Measurements from ENCODE around the gene IDE.
"Not testable (repeated sequence)": the region's sequence is repeated elsewhere in the genome, so short reads cannot be mapped to it uniquely, and the experiment has no call there.

The IDE gene

GRCh38 chr10:92492748-92493240 is 81.1 kb downstream of the IDE start:
- no peak for DNase-seq (ENCODE audit: low read depth, low spot score)

DNA sequence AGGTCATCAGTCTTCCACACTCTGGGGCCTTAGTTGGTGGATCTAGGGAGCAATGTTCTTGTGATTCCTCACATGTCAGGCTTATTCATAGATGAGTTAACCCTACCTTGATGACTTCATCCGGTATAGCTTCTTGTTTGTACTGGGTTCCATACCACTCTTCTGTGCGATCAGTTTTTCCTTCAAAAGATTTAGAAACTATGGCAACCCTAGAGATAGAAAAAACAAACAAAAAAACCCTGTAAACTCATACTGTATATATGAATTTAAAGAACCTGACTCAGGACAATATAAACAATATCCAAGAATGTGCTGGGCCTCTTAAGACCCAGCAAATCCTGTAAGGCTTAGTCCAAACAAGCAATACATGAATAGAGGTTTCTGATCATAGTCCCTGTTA is 83.5 kb downstream of the IDE start:
- no peak for DNase-seq (ENCODE audit: low read depth, low spot score)

- DNase-seq (ENCODE audit: low read depth, low spot score): no peak
These were observed 87.3 kb downstream of the IDE start for GRCh38 chr10:92486637-92487036.

DNA sequence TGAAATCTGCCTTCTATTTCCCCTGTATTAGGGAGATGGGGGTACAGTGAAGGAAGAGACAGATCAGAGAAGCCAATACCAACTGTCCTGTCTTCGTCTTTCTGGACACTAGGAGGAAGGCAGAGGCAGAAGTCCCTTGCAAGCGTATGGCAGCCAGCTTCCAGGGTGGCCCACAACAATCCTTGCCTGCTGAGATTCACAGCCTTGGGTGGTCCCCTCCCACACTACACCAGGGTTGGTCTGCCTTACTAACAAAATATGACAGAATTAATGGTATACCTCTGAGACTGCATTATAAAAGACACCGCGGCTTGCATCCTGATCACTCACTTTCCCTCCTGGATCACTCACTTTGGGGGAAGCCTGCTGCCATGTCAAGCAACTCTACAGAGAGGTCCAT is 90.4 kb downstream of the IDE start:
- no peak for DNase-seq (ENCODE audit: low read depth, low spot score)

- DNase-seq (ENCODE audit: low read depth, low spot score): no peak
These were observed 93.5 kb downstream of the IDE start for GRCh38 chr10:92480413-92480812.

- DNase-seq (ENCODE audit: low read depth, low spot score): no peak
These were observed 94.3 kb downstream of the IDE start for GRCh38 chr10:92479547-92479946.

DNA sequence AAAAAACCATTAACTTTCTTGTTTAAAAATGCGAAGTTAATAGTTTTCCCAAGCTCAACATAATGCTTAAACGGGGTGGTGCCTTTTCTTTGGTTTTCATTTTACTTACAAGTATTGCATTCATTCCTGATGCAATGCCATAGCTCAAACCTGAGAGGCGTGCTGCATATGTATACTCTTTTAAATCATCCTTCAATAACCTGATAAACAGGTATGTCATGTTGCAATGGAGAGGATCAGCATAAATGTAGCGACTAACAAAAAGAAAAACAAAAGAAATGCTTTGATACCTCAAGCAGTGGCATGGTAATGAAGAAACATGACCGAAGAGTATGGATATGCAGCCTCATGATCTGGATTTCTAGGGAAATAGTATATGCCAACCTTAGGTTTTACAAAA is 95.4 kb downstream of the IDE start:
- no peak for DNase-seq (ENCODE audit: low read depth, low spot score)

DNA sequence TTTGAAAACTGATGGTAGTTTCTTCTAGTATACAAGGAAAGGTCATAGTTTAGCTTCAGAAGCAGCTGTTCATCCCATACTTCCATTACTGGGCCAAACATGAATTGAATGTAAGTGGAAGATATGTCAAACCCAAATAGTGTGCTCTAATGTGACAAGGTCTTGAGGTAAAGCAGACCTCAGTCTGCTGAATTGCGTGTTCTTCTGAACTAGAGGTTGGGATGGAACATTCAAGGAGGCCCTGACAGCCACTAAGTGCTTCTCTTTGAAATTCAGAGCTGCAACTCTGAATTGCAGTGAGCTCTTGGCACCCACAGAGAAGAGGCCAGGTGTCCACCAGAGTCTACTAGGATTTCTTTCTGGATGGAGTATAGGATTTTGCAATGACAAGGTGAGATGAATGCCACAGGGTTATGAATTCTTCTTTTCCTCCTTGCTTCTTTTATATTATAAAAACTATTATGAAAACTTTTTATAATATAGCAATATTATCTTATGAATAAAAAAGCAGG is 98.5 kb downstream of the IDE start:
- no peak for DNase-seq (ENCODE audit: low read depth, low spot score)

GRCh38 chr10:92470026-92470425 is 103.9 kb downstream of the IDE start:
- DNase-seq (ENCODE audit: low read depth, low spot score): no peak

- DNase-seq (ENCODE audit: low read depth, low spot score): no peak
These were observed 109.5 kb downstream of the IDE start for GRCh38 chr10:92464364-92464763.

DNA sequence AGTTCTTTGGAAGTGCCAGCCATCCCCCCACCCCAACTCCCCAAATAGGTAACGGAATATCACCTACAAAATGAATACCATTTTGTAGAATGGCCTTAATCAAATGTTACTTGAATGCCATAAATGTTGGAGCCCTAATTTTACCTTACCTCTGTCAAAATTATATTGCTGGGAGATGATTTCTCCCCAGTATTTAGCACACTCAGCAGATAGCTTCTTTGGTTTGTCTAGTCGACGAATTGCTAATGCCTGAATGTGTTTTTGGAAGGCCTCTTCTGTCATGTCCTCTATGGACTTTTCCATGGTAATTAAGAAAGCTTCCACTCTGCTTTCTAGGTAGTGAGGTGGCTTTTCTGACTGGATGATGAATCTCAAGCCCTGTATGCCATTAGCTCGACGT is 110.3 kb downstream of the IDE start:
- no peak for DNase-seq (ENCODE audit: low read depth, low spot score)

DNA sequence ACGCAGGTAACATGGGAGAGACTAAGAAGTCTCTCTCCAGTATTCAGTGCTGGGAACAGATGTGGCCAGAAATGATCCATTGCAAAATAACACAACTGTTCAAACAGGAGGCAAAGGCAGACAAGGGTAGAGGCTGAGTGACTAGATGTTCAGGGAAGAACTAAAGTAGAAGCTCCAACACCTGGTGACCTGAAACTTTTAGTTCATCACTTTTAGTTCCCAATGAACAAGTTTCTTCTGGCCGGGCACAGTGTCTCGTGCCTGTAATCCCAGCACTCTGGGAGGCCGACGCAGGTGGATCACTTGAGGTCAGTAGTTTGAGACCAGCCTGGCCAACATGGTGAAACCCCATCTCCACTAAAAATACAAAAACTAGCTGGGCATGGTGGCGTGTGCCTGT is 118.9 kb downstream of the IDE start:
- not testable (repeated sequence) for DNase-seq (ENCODE audit: low read depth, low spot score)

DNA sequence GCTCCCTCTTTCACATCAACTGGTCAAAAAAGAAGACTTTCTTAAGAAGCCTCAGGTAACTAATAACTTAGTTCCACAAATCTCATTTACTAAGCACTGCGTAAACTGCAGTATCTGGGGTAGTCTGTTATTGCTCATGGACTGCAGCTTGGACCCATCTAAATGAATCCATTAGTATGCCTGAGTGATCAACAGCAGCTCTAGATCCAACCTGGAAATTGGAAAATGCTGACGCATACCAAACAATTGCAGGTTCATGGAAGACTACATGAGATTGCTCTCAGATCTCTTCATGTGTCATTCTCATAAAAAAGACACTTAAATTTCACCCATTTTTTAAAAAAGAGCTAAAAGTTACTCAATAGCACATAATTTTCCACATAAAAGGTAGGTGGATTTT is 121.6 kb downstream of the IDE start:
- DNase-seq (ENCODE audit: low read depth, low spot score): no peak

- no peak for DNase-seq (ENCODE audit: low read depth, low spot score)
These were observed 122.5 kb downstream of the IDE start for GRCh38 chr10:92451431-92451830.

GRCh38 chr10:92450896-92451295 is 123.0 kb downstream of the IDE start:
- no peak for DNase-seq (ENCODE audit: low read depth, low spot score)

GRCh38 chr10:92440578-92440977 is 133.3 kb downstream of the IDE start:
- DNase-seq (ENCODE audit: low read depth, low spot score): no peak

- DNase-seq (ENCODE audit: low read depth, low spot score): no peak
These were observed 135.7 kb downstream of the IDE start for GRCh38 chr10:92438220-92438619.

DNA sequence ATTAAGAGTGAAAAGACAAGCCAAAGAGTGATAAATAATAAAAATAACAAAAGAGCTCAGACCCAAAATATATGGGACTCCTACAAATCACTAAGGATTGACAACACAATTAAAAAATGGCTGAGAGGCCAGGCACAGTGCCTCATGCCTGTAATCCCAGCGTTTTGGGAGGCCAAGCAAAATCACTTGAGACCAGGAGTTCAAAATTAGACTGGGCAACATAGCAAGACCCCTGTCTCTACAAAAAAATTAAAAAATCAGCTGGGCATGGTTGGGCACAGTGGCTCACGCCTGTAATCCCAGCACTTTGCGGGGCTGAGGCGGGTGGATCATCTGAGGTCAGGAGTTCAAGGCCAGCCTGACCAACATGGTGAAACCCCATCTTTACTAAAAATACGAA is 137.3 kb downstream of the IDE start:
- DNase-seq (ENCODE audit: low read depth, low spot score): no peak

- DNase-seq (ENCODE audit: low read depth, low spot score): not testable (repeated sequence)
These were observed 137.8 kb downstream of the IDE start for GRCh38 chr10:92436065-92436464.

DNA sequence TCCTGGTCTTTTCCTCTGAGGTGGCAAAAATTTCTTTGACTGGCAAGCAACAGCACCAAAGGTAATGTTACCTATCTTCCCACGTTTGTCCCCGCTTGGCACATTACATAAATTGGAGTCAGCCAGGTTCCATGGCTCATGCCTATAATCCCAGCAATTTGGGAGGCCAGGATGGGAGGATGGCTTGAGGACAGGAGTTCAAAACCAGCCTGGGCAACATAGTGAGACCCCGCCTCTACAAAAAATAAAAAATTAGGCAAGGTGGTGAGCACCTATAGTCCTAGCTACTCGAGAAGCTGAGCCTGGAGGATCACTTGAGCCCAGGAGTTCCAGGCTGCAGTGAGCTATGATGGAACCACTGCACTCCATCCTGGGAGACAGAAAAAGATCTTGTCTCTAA is 139.5 kb downstream of the IDE start:
- no peak for DNase-seq (ENCODE audit: low read depth, low spot score)

GRCh38 chr10:92432596-92432995 is 141.3 kb downstream of the IDE start:
- DNase-seq (ENCODE audit: low read depth, low spot score): no peak

DNA sequence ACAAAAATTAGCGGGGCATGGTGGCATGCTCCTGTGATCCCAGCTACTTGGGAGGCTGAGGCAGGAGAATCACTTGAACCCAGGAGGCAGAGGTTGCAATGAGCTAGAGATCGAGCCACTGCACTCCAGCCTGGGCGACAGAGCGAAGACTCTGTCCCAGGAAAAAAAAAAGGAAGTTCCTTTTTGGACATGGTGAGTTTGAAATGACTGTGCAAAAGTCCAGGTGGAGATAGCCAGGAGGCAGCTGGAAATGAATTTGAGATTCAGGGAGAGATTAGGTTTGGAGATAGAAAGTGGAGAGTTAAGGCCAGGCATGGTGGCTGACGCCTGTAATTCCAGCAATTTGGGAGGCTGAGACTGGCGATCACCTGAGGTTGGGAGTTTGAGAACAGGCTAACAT is 143.8 kb downstream of the IDE start:
- no peak for DNase-seq (ENCODE audit: low read depth, low spot score)

GRCh38 chr10:92421550-92421949 is 152.3 kb downstream of the IDE start:
- DNase-seq (ENCODE audit: low read depth, low spot score): no peak

DNA sequence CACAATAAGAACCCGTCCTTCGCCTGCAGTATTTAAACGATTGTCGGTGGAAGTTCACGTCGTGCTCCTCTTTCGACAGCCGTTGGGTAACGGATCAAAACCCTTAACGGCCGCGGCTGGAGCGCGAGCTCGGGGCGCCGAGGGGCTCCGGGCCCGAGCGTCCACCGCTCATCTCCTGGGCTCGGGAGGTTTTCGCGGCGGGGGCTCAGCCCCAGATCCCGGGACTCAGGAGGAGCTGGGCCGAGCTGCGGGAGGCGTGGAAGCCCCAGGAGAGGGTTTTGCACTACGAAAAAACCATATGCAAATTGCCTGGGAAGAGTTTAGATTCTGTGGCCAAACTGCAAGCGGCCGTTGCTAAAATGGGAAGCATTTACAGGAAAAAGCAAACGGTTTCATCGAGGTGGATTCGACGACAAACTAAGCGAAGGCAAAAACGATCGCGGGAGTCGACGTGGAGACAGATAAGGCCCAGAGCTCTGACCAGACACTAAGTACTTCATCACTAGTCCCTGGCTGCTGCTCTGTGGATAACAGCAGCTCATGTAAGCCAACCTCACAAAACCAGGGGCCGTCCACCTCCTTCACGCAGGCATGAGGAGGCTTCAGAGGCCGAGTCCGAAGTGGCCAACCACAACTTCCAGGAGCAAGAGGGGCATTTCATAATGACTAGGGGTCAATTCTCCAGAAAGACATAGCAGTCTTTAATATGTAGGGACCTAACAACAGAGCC is 153.2 kb downstream of the IDE start:
- DNase-seq (ENCODE audit: low read depth, low spot score): no peak
